ENCODE measurements around the gene LRRC1. TPM values are rescaled to one million over a fixed set of nuclear protein-coding genes. Genes with fewer than 3 reads are reported as not detected.

Gene LRRC1
- 7.2 and 12.1 TPM in 2 replicates for total RNA-seq
- polyA plus RNA-seq = 3.8 and 9.3 TPM in 2 replicates
- polyA plus RNA-seq (2012) = 3.1 and 6.3 TPM in 2 replicates
- polyA minus RNA-seq (ENCODE audit: low replicate concordance) = 2.9 and 6.0 TPM in 2 replicates

DNA sequence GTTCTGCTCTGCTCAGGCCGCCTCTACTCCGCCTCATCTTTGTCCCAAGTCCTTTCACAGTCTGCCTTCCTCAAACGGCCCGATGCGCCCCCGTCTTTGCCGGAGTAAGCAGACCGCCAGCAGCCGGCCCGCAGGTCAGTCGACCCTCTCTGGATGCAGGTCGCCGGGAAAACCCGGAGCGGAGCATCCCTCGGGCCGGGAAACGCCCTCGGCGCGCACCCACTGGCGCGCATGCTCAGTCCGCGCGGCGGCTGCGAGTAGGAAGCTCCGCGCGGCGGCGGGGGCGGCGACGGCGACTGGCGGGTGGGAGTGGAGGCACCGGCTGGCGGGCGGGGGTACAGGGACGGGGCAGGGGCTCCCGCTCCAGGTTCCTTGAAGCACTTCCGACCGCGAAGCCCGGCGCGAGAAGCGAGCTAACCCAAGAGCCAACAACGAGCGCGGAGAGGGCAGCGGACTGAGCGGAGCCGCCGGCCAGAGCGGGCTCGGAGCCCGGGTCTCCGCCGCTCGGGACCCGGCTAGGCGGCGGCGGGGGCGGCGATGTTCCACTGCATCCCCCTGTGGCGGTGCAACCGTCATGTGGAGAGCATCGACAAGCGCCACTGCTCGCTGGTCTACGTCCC is at the start of gene LRRC1:
LRRC1 (plus strand) TSS at position 286 of the 620 bp plus-strand sequence; CDS start at position 538, 252 bp downstream.
- Histone ChIP-seq H3K4me2 (ENCODE audit: extremely low read depth, insufficient read depth, low read length) (peak within 1 kb of the TSS; percentile 95), H3K79me2 (ENCODE audit: control insufficient read depth, insufficient read depth, low read length) (peaks cover 11% of the 10 kb centered on the region), H3K27me3 (ENCODE audit: control insufficient read depth, insufficient read depth, low read length) (no peaks in the 10 kb centered on the region), H3K4me1 (ENCODE audit: control insufficient read depth, extremely low read depth, insufficient read depth, low read length) (peaks cover 2% of the 10 kb centered on the region), H3K4me3 (replicated peaks in 1 of 4; ENCODE audit: control extremely low read depth in 1 of 4, insufficient read depth in 1 of 4, low read depth in 3 of 4, low read length in 4 of 4) (peak within 1 kb of the TSS; percentile 70 to 97 (median 89)), H3K9me3 (ENCODE audit: control insufficient read depth, insufficient read depth, low read depth, low read length) (no peaks in the 10 kb centered on the region), H4K20me1 (ENCODE audit: control insufficient read depth, extremely low read depth, insufficient read depth, low read length) (no peaks in the 10 kb centered on the region), H3K36me3 (ENCODE audit: control insufficient read depth, insufficient read depth, low read length) (no peaks in the 10 kb centered on the region), H3K9ac (ENCODE audit: insufficient read depth, low read length) (peak within 1 kb of the TSS; percentile 46), H3K27ac (ENCODE audit: insufficient read depth, low read length) (peak within 1 kb of the TSS; percentile 53), H2AFZ (ENCODE audit: low read length) (peak within 1 kb of the TSS; percentile 91)
- DNase-seq (ENCODE audit: low read depth in 2 of 2) = peak; percentile 90 to 91
- no peak for TF ChIP-seq EZH2 (IDR thresholded peaks at IDR 0.05; ENCODE audit: low read length, missing control alignments)
- TF ChIP-seq, protein P1, sequence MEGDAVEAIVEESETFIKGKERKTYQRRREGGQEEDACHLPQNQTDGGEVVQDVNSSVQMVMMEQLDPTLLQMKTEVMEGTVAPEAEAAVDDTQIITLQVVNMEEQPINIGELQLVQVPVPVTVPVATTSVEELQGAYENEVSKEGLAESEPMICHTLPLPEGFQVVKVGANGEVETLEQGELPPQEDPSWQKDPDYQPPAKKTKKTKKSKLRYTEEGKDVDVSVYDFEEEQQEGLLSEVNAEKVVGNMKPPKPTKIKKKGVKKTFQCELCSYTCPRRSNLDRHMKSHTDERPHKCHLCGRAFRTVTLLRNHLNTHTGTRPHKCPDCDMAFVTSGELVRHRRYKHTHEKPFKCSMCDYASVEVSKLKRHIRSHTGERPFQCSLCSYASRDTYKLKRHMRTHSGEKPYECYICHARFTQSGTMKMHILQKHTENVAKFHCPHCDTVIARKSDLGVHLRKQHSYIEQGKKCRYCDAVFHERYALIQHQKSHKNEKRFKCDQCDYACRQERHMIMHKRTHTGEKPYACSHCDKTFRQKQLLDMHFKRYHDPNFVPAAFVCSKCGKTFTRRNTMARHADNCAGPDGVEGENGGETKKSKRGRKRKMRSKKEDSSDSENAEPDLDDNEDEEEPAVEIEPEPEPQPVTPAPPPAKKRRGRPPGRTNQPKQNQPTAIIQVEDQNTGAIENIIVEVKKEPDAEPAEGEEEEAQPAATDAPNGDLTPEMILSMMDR (conservative IDR thresholded peaks at IDR 0.05 in 1 of 2, IDR thresholded peaks at IDR 0.05 in 1 of 2; ENCODE audit: low read depth in 1 of 2, low read length in 2 of 2) = no peak

DNA sequence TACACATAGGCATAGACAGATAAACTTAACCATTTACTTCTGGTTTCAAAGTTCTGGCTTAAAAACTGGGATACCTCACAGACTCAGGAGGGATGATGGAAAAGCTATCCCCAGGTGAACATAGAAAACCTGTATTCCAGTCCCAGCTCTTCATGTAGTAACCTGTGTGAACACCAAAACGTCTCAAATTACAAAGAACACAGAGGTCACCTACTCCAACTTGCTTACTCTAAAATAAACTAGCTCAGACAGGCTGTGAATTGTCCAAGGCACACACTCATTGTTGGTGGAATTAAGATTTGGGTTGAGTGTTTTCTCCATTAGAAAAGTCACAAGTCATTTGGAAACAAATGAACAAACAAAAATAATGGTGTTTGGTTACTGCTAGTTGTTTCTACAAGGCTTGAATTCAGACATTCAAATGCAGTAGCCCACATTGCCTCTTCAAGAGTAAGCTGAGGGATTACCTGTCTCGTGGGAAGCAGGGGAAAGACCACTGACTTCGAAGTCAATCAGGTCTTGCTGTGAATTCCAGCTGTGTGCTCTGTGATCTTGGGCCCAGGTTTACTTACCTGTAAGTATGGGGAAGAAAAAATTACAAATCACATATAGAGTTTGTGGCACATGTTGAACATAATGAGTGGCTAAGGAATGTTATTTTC is 48.2 kb upstream of the LRRC1 start:
- Histone ChIP-seq H3K36me3 (ENCODE audit: control insufficient read depth, insufficient read depth, low read length) (no peaks in the 10 kb centered on the region), H3K4me1 (ENCODE audit: control insufficient read depth, extremely low read depth, insufficient read depth, low read length) (no peaks in the 10 kb centered on the region), H3K79me2 (ENCODE audit: control insufficient read depth, insufficient read depth, low read length) (no peaks in the 10 kb centered on the region), H3K4me2 (ENCODE audit: extremely low read depth, insufficient read depth, low read length) (no peak overlapping the region), H3K4me3 (replicated peaks in 1 of 4; ENCODE audit: control extremely low read depth in 1 of 4, insufficient read depth in 1 of 4, low read depth in 3 of 4, low read length in 4 of 4) (no peak overlapping the region), H3K27ac (ENCODE audit: insufficient read depth, low read length) (no peak overlapping the region), H4K20me1 (ENCODE audit: control insufficient read depth, extremely low read depth, insufficient read depth, low read length) (no peaks in the 10 kb centered on the region), H2AFZ (ENCODE audit: low read length) (no peak overlapping the region), H3K9ac (ENCODE audit: insufficient read depth, low read length) (no peak overlapping the region), H3K9me3 (ENCODE audit: control insufficient read depth, insufficient read depth, low read depth, low read length) (no peaks in the 10 kb centered on the region), H3K27me3 (ENCODE audit: control insufficient read depth, insufficient read depth, low read length) (no peaks in the 10 kb centered on the region)
- DNase-seq (ENCODE audit: low read depth in 2 of 2) = no peak
- TF ChIP-seq EZH2 (IDR thresholded peaks at IDR 0.05; ENCODE audit: low read length, missing control alignments) = no peak
- TF ChIP-seq, protein P1 (conservative IDR thresholded peaks at IDR 0.05 in 1 of 2, IDR thresholded peaks at IDR 0.05 in 1 of 2; ENCODE audit: low read depth in 1 of 2, low read length in 2 of 2) = no peak

DNA sequence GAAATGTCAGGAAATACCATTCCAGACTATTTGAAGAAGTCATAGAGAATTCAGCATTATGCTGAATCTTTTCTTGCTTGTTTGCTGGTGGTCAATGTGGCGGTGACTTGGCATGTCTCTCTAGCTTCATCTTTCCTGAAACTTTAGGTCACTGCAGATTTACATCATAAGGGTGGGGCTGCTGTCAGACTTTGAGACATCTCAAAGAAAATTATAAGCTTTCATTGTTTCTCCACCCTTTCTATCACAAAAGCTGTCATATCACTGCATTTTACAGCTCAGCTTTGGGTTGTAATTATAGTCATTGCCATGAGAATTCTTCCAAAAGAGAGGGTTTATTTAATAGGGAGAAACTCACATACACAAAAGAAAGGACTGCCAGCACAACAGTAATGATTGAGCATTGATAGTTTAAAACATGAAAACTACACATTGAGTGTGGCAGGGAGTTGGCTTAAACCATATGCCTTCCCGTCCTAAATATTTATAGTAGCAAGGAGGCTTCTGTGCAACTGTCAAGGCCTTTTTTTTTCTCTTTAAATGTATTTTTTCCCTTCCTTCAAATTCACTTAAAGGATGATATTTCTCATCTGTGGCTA is 44.7 kb upstream of the LRRC1 start:
- TF ChIP-seq, protein P1 (conservative IDR thresholded peaks at IDR 0.05 in 1 of 2, IDR thresholded peaks at IDR 0.05 in 1 of 2; ENCODE audit: low read depth in 1 of 2, low read length in 2 of 2) = no peak
- TF ChIP-seq EZH2 (IDR thresholded peaks at IDR 0.05; ENCODE audit: low read length, missing control alignments) = no peak
- no peak overlapping the region for H2AFZ ChIP-seq (ENCODE audit: low read length)
- DNase-seq (ENCODE audit: low read depth in 2 of 2) = no peak
- H3K36me3 ChIP-seq (ENCODE audit: control insufficient read depth, insufficient read depth, low read length) = no peaks in the 10 kb centered on the region
- no peak overlapping the region for H3K9ac ChIP-seq (ENCODE audit: insufficient read depth, low read length)
- no peaks in the 10 kb centered on the region for H3K27me3 ChIP-seq (ENCODE audit: control insufficient read depth, insufficient read depth, low read length)
- H3K9me3 ChIP-seq (ENCODE audit: control insufficient read depth, insufficient read depth, low read depth, low read length) = no peaks in the 10 kb centered on the region
- no peaks in the 10 kb centered on the region for H3K79me2 ChIP-seq (ENCODE audit: control insufficient read depth, insufficient read depth, low read length)
- H3K27ac ChIP-seq (ENCODE audit: insufficient read depth, low read length) = no peak overlapping the region
- no peak overlapping the region for H3K4me3 ChIP-seq (replicated peaks in 1 of 4; ENCODE audit: control extremely low read depth in 1 of 4, insufficient read depth in 1 of 4, low read depth in 3 of 4, low read length in 4 of 4)
- no peaks in the 10 kb centered on the region for H4K20me1 ChIP-seq (ENCODE audit: control insufficient read depth, extremely low read depth, insufficient read depth, low read length)
- no peaks in the 10 kb centered on the region for H3K4me1 ChIP-seq (ENCODE audit: control insufficient read depth, extremely low read depth, insufficient read depth, low read length)
- H3K4me2 ChIP-seq (ENCODE audit: extremely low read depth, insufficient read depth, low read length) = no peak overlapping the region

All from fibroblast of lung (primary cell).